HG03342 (cell line): Measurements from ENCODE around the gene FHIT.
"Not testable (repeated sequence)": the region's sequence is repeated elsewhere in the genome, so short reads cannot be mapped to it uniquely, and the experiment has no call there.

ENCODE experiments used
- ATAC-seq: cut with Tn5 transposase; IDR thresholded peaks from one replicate; pipeline ENCODE4 v1.9.1; 2021; ENCODE audit warnings: mild to moderate bottlenecking, moderate library complexity; ENCODE audit not compliant: unreplicated experiment

Gene FHIT

DNA sequence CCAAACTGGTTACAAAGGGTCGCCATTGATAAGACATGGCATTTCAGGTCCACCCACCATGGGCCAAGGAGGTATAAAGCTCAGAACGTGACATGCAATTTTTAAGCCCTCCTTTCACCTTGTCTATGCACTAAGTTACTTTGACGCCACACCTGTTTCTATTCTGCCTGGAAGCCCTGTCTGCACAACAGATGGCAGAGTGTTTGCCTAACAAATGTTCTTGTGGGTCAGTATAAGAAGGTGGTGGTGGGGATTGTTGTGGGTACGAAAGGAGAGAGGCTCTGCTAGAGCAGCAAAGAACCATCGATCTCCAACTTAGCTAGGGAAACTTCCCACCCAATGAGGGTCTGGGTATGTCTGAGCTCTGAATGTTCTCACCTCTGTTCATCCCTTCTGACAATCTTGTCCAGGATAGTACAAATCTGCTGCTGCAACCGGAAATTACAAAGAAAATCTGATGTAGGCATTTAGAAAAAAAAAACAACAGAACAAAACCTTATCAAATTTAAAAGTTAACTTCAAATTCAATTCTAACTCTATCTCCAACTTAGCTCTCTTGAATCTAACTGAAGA lies 1256.4 kb downstream of the FHIT start:
- no peak for ATAC-seq

DNA sequence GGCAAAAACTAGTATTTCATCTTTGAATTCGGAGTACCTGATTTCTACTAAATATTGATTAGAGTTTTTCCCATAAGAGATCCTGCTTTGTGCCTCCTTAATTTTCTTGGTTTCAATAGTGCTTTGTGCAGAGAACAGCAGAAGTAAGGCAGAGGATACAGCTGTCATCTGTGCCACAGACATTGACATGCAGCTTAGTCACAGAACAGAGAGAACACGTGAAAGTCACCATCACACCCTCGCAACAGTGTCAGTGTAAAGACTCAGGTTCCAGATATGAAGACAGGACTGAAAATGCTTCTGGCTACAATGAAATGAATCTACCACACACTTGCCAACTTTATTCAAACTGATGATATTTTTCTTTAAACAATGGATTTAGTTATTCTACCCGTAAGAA lies 1258.7 kb downstream of the FHIT start:
- no peak for ATAC-seq

DNA sequence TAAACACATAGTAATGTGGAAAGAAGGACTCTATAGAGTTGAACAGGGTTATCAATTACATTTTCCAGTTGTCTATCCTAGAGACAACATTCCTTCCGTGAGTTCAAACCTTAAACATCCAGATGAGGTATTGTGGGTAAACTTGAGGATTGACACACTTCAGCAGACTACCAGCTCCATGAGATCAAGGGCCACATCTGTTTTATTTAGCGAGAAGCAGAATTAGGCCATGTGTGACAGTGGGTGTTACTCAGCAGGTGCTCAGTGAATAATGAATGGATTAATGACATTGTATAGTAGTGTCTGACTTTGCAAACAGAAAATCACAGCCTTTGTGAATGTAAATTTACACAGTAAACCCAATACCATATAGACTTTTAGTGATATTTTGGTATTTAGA lies 1260.3 kb downstream of the FHIT start:
- no peak for ATAC-seq

DNA sequence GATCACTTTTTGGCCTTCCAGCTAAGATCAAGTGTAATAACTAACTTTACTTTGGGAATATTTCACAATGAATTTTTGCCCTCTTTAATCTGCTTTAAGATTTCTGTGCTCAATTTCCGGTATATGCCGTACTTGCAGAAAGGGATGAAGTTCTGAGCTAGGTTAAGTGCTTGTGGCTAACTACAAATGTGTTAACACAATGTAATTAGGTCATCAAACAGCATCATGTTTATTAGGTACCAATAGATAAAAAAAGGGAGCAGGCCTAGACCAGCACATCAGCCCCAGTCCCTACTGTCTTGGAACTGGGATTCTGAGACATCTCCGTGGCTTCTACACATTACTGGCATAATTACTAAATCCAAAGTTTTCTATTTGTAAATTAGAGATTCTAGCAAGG lies 1268.7 kb downstream of the FHIT start:
- no peak for ATAC-seq

DNA sequence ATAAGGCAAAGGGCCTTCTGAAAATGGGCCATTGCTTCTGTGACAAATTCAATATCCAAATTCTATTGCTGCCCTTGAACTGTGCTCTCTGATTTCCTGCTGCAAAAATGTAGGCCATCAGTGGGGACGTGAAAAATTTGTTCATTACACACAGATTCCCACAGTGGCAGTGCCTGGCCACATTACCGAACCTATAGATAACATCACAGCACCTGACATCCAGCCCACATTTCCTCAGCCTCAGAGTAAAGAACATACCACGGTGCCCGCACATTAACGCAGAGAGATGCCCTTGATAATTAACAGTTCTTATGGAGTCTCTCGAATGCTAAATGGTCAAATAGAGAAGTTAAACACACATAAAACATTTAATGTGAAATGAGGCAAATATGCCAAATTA lies 1269.9 kb downstream of the FHIT start:
- ATAC-seq = no peak

DNA sequence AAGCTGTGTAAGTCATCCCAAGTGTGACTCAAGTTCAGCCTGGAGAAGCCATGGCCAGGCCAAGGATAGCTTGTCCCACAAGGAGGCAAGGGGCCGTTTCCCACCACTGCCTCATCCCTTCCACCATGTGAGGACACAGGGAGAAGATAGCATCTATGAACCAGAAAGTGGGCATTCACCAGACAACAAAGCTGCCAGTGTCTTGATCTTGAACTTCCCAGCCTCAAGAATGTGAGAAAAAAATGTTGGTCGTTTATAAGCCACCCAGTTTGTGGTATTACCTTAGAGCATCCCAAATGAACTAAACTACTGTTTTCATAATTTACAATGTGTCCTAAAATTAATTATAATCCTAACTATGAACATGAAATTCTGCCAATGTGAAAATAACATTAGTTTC lies 1270.7 kb downstream of the FHIT start:
- no peak for ATAC-seq

DNA sequence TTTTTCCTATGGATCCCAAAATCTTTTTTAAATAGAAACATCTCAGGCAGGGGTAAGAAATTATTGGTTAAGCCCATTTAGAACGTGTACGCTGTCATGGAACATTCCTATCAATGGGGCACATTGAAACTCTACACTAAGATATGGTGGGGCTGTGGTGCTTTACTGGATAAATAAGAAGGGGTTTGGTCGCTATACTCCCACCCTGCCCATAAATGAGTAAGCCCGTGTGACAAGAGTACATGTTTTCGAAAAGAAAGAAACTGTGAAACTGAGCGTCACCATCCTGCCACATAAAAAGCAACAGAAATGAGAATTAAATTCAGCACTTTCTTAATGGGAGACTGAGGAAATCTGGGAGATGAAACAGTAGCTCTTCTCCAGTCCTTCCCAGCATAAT lies 1271.7 kb downstream of the FHIT start:
- ATAC-seq = no peak

DNA sequence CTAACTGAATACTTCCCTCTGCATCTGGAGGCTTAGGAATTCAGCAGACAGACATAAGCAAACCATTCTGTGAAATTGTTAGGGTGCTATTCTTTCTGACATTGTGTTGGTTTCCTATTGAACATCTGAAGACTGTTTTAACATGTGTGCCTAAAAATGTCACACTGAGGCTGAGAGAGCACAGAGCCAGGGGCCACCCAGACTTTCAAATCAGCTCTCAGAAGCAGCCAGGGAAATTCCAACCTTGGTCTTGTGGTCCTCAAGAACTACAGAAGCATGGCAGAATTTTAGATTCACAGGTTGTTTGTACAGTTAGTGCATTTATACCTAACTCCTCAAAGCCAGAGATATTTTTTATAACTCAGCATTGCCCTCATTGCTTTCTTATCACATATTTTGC lies 1272.3 kb downstream of the FHIT start:
- peak; percentile 73 for ATAC-seq

DNA sequence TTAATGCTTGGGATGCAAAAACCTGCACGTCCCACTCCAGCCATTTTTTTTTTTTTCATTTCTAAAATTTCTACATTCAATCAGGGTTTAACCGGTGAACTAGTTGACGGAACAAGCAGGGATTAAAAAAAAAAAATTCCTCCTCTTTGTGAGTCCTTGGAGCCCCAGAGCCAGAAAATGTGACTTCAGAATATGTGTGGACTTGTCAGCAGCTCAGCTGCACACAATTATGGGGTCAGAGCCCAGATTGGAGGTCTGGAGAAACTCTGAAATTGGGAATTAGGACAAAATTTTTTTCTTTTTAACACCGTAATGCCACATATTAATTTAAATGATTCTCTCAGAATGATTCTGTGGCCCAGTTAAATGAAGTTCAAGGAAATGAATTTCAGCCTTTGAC lies 1280.5 kb downstream of the FHIT start:
- ATAC-seq = no peak

DNA sequence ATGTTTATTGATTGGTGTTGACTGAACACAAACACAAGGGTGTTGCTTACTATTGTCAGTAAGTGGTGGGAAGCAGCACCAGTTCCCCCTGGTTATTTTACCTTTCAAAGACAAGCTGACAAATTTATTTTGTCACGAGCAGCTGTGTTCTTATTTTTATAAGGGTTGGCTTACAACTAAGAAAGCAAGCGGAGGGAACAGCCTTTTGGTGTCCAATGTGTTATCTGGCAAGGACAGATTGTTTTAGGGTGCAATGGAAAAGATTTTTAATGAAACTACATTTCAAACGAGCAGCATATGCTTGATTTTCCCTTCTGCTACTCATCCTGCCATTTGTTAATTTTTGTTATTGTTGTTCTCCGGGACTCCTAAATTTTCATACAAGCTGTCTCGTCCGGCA lies 1280.9 kb downstream of the FHIT start:
- ATAC-seq = no peak

DNA sequence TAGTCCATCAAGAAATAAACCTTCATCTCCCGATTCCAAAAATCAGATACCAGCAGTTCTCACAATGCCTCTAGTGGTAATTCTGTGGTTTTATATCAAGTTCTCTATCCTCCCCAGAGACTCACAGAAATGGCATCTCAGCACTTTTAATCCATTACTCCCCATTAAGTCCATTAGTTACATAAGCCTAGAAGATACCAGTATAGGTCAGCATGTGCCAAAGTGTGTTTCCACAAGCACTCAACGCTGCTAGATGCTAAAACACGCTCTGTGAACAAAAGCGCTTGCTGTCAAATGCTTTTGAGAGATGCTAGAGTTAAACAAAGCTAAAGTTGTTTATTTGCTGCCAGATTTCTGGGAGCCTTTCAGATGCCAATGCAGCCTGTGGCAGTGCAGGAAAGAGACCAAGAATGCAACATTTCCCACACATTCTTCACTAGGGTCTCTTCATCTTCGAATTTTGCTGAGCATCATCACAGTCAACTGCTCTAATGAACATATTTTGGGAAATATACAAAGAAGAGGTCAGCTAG lies 1282.7 kb downstream of the FHIT start:
- ATAC-seq = no peak

DNA sequence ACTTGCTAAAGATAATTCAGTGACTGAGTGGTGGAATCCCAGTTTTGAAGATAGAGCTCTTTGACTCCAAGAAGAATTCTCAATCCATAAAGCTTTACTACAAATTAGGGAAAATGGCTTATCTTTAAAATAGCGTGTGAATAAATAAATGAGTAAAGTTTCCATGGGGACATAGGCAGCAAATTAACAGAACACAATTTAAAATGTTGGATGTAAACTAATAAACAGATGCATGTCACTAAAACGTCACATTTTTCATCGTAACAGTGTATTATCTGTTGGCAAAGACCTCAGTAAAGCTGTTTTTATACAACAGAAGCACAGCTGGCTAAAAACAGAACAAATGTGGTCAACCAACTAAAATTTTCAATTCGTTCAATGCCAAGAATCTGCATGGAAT lies 1287.6 kb downstream of the FHIT start:
- ATAC-seq = no peak

DNA sequence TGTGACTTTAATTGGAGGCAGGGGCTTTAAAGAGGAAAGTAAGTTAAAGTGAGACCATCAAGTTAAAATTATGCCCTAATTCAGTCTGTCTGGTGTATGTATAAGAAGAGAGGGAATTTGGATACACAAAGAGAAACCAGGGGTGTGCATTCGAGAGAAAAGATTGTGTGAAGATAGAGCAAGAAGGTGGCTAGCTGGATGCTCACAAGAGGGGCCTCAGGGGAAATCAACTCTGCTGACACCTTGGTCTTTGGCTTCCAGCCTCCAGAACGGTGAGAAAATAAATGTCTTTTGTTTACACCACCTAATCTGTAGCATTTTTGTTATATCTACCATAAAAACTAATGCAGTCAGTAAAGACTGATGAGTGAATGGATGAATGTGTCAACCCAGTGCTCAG lies 1294.1 kb downstream of the FHIT start:
- ATAC-seq = no peak

DNA sequence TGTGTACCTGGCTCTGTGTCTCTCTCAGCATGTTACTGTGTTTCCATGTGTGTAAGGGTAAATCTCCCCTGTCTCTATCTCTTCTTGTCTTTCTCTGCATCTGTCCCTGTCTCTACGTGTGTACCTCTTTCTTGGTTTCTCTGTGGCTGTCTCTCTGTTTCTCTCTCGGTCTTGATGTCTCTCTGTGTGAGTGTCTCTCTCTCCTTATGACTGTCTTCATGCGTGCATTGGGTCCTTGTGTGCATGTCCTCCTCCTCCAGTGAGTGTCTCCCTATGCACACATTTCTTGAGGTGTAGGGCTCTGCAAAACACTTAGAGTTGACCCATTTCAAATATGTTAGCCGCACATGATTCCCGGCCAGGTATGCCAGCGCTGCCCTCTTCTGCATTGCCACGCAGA lies 1298.1 kb downstream of the FHIT start:
- ATAC-seq = no peak

DNA sequence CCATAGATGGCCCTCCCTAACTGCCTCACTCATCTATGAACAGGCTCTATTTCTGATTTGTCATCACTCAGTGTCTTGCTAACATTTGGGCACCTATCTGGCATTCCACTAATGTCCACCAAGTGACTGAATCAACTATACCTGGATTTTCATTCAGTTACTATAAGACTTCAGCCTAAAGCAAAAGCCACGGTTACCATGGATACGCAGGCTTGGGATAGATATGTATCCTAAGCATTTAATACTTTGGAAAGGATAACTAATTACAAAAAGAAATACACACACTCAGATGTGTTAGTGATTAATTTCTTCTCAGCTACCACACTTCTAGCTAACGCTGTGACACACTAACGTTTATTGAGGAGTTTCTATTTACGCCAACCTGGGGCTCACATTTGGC lies 1301.9 kb downstream of the FHIT start:
- ATAC-seq = no peak

DNA sequence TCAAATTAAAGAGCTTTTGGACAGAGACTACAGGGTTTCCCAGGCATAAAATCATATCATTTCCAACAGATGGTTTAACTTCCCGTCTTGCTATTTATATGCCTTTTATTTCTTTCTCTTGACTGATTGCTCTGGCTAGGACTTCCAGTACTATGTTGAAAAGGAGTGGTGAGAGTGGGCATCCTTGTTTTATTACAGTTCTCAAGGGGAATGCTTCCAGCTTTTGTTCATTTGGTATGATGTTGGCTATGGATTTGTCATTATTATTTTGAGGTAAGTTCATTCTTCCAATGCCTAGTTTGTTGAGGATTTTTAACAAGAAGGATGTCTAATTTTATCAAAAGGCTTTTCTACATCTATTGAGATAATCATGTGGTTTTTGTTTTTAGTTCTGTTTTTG lies 1304.9 kb downstream of the FHIT start:
- ATAC-seq = no peak

DNA sequence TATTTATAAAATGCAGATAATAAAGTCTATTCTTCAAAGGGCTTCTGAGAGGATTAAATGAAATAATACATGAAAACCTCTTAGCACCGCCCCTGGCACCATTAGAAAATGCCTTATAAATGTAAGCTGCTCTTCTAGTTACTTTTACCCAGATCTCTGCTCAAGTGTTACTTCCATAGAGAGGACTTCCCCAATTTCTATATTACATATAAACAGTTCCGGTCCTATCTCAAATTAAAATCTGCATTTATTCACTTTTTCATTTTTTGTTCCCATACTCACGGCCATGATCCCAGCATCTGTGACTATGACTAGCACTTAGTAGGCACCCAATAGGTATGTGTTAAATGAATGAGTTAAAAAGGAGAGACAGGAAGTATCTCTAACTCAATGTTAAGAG lies 1310.5 kb downstream of the FHIT start:
- ATAC-seq = no peak

DNA sequence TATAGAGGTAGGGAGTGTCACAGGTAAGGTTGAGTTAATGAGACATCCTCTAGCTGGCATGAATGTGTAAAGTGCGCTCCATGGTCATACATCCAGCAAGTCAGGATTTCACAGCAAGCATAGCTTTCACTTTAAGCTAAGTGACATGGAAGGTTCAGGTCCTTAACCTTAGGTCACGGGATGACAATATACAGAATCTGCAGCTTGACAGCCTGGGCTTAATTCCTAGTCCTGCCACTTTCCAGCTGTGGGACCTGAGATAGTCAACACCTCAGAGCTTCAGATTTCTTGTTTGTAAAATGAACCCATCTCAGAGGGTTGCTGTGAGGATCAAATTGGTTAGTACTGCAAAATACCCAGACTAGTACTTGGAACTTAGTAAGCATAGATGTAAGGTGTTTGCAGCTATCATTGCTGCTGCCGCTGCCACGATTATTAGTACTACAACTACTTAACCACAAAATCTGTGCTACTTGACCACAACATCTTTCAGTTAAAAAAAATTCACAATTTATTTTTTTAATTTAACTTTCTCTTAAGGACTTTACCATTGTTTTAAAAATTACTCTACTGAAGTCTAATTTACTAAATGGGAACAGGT lies 1311.3 kb downstream of the FHIT start:
- ATAC-seq = no peak

DNA sequence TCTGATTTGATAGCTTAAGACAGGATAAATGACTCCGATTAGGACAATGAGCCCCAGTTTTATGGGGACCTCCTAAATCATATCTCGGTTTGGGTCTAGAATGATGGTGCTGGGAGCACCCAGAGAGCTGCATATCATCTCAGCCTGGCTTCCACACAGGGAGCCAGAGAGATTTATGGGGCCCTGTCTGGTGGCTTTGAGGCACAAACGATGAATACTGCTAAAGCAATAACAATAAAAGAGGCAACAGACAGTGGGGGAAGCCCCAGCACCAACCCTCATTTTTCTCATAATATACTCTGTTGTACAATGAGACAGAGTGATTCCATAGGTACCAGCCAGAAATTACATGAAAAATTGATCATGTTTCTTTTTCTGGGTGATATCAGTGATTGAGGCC lies 1312.4 kb downstream of the FHIT start:
- ATAC-seq = no peak

DNA sequence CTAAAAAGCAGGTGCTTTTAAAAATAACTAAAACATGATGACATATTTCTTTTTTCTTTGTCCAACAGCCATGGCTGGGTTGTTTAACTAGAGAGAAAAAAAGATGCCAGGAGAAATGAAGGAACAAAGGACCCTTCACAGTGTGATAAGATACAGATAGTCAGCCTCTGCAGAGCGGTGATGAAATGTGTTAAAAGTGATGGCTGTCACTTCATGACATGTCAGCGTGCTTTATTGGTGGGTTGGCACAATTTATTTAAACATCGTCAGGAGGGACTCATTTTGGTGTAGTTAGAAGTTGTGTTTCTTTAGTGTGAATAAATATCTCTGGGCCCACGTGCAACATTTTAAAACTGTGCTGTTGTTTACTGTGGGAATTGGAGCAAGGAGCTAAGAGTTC lies 1314.1 kb downstream of the FHIT start:
- ATAC-seq = no peak

DNA sequence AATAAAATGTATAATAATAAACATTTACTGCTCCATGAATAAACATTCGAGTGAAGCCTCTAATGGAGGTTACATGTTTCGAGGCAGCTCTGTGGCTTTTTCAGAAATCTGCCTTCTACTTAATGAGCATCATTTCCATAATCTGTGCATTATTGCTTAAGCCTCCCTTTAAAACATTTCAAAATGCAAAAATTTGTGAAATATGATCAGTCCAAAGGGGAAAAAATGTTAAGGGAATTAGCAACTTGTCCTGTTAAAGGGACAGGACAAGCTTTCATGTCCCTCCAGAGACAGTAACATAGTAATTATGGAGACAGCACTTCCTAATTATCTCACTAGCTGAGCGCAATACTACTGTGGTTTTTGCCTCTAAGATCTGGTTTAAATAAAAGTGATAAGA lies 1314.8 kb downstream of the FHIT start:
- ATAC-seq = no peak

DNA sequence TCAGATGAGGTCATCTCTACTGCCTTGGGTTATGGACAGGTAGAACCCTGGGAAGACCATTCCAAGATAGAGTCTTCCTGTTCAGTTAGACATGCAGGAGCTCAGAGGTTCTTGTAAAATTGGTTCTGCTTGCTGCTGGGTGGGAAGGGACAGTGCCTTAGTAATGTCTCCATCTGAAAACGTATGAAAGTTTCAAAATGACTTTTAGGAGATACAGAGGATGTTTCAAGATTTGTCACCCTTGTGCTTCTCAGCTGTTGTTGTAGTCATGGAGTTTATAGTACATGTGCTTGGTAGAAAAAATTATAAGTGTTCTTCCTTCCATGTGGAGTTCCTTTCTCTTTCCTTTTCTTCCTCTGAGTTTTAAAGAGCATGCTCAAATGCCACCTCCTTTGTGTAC lies 1316.2 kb downstream of the FHIT start:
- ATAC-seq = peak; percentile 97

DNA sequence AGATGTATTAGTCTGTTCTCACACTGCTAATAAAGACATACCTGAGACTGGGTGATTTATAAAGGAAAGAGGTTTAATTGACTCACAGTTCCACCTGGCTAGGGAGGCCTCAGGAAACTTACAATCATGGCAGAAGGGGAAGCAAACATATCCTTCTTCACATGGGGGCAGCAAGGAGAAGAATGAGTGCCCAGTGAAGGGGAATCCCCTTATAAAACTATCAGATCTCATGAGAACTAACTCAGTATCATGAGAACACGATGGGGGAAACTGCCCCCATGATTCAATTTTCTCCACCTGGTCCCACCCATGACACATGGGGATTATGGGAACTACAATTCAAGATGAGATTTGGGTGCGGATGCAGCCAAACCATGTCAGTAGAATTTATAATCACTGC lies 1316.7 kb downstream of the FHIT start:
- not testable (repeated sequence) for ATAC-seq
